NCI-H146 treated with DMSO at 0.1 percent for 48 hours (cell line): Measurements from ENCODE around the gene FAM168A.
"Not testable (repeated sequence)": the region's sequence is repeated elsewhere in the genome, so short reads cannot be mapped to it uniquely, and the experiment has no call there.

ENCODE experiments used
- DNase-seq: peaks from one replicate; lab custom pipeline; 2025; ENCODE audit not compliant: unreplicated experiment; lab: John Stamatoyannopoulos, UW

Gene FAM168A

GRCh38 chr11:73596547-73596946 lies 1.4 kb downstream of the FAM168A start:
- DNase-seq: no peak

DNA sequence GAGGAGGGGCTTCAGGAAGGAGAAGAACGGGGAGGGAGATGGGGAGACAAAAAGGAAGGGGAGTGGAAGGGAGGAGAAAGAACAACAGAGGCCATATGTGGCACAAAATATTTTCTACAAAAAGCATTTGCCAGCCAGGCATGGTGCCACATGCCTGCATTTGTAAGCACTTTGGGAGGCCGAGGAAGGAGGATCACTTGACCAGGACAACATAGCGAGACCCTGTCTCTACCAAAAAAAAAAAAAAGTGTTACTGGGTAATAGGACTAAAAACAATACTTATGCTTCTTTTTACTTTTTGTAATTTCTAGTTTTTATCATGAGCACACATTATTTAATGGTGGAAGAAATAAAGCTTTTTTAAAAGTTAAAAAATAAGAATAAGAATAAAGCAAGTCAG lies 5.3 kb downstream of the FAM168A start:
- no peak for DNase-seq

- no peak for DNase-seq
Observed at GRCh38 chr11:73591743-73592142, 6.2 kb downstream of the FAM168A start.

DNA sequence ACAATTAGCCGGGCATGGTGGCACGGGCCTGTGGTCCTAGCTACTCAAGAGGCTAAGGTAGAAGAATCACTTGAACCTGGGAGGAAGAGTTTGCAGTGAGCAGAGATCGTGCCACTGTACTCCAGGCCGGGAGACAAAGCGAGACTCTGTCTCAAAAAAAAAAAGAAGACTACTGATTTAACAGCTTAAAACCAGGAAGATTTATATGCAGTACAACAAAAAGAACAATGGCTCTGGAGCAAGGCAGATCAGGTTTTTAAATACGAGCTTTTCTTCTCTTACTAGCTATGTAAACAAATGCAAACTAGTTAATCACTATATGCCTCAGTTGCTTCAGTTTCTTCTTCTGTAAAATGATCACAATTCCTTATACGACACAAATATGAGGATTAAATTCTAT lies 6.9 kb downstream of the FAM168A start:
- no peak for DNase-seq

DNA sequence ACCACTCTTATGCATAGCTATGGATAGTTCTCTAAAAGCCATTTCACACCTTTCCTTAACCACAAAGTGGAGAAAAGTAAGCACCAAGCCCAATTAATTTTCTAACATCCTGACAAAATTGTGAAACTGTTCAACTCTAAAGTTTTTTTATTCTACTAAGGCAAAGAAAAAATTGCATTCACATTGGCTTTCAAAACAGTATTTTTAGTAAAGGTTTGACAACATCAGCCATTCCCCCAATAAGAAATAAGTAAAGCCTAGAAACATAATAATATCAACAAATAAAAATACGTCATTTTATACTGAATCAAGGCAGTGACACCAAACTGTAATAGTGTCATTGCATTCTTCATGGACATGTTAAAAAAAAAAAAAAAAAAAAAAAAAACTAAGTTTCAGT lies 11.1 kb downstream of the FAM168A start:
- no peak for DNase-seq

DNA sequence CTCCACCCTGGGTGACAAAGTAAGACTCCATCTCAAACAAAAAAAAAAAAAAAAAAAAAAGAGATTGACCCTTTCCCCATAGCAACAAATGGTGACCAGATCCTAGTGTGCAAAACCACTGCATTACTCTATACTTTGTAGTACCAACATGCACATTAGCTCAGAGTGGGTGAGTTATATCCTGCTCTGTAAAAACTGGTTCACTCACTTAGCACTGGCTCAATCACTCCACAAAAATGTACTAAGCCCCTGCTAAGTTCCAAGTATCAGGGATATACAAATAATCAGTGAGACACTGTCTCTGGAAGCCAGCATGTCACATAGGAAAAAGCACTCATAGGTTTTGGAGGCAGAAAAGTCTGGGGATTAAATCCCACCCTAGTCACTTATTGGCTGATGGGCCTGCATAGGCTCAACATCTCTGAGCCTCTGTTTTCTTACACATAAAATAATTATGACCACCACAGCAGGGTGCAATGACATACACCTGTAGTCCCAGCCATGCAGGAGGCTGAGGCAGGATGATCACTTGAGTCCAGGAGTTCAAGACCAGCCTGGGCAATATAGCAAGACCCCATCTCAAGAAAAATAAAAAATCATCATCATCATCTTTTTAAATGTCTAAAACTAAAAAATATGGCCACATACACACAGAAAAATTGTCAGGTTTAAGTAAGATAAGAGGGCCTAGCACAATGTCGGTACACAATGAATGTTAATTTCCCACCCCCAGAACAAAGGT lies 11.9 kb downstream of the FAM168A start:
- DNase-seq: no peak

DNA sequence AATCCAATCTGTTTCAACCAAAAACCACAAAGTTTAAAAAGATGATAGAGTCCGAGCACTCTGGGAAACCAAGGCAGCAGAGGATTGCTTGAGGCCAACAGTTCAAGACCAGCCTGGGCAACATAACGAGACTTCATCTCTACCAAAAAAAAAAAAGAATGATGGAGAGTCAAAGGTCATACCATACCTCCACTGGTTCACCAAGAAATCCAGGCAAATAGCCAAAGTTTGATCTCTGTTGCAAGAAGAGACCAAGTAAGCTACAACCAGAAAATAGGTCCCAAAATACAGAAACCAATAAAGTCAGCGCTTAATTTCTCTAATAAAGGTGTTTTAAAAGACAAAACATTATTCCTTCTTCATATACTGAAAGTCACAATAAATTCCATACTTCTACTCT lies 13.1 kb downstream of the FAM168A start:
- no peak for DNase-seq

- DNase-seq: no peak
Observed at GRCh38 chr11:73582653-73583052, 15.3 kb downstream of the FAM168A start.

GRCh38 chr11:73580749-73581148 lies 17.2 kb downstream of the FAM168A start:
- DNase-seq: not testable (repeated sequence)

GRCh38 chr11:73579641-73580434 lies 18.1 kb downstream of the FAM168A start:
- no peak for DNase-seq

DNA sequence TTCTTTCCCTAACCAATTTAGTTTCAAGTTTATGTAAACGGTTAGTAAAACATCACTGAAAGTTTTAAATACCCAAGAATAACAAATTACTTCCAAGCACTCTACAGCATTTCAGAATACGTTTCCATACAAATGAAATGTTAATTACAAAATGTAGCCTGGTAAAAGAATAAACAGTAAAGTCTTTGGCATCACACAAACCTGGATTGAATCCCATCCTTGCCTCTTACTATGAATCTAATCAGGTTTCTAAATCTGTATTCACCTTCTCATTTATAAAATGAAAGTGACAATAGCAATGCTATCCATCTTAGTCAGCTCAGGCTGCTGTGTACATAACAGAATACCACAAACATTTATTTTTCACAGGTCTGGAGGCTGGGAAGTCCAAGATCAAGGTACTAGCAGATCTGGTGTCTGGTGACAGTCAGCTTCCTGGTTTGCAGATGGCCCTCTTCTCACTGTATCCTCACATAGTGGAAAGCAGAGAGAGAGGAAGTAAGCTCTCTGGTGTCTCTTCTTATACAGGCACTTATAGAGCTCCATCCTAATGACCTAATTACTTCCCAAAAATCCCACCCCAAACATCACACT lies 19.2 kb downstream of the FAM168A start:
- DNase-seq: no peak

DNA sequence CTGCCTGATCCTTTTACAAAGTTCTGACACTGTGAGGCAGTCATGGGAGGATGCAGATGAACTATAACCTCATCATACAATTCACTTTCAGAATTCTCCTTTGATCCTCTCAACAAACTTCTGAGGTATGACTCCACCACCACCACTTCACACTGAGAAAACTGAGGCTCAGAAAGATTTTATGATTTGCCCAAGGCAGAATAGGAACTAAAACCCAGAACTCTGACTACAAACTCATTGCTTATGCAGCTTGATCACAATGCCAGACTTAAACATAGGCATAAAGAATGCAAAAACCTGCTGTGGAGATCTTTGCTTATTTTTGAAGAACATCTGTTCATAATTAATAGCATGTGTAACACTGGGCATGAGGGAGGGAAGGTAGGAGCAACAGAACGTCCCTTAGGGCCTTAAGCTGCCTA lies 20.4 kb downstream of the FAM168A start:
- DNase-seq: no peak

- peak; percentile 99 for DNase-seq
Observed at GRCh38 chr11:73576185-73576614, 21.7 kb downstream of the FAM168A start.

DNA sequence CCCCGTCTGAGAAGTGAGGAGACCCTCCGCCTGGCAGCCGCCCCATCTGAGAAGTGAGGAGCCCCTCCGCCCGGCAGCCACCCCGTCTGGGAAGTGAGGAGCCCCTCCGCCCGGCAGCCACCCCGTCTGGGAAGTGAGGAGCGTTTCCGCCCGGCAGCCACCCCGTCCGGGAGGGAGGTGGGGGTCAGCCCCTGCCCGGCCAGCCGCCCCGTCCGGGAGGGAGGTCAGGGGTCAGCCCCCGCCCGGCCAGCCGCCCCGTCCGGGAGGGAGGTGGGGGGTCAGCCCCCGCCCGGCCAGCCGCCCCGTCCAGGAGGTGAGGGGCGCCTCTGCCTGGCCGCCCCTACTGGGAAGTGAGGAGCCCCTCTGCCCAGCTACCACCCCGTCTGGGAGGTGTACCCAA lies 25.9 kb downstream of the FAM168A start:
- not testable (repeated sequence) for DNase-seq

DNA sequence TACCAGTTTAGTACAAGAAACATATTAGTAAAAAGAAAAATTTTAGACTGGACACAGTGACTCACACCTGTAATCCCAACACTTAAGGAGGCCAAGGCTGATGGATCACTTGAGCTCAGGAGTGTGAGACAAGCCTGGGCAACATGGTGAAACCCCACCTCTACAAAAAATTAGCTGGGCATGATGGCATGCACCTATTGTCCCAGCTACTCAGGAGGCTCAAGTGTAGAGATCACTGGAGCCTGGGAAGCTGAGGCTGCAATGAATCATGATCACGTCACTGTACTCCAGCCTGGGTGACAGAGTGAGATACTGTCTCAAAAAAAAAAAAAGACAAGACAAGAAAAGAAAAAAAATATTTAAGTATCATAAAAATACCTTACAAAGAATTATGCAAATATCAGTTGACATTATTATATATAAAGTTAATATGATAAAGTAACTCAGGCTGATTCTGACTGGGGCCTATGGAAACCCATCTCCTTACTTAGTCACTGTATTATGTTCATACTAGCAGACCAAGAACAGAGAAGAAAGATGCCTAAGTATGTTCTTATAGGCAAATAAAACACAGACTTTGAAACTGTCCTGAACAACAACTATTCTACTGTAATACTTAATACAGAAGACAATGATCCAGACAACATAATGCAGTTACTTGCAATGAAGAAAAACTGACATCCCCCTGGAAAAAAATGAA lies 27.3 kb downstream of the FAM168A start:
- DNase-seq: no peak

GRCh38 chr11:73566977-73567755 lies 30.7 kb downstream of the FAM168A start:
- DNase-seq: no peak

GRCh38 chr11:73566422-73566821 lies 31.5 kb downstream of the FAM168A start:
- DNase-seq: no peak

- DNase-seq: peak; percentile 34
Observed at GRCh38 chr11:73565804-73566203, 32.1 kb downstream of the FAM168A start.

DNA sequence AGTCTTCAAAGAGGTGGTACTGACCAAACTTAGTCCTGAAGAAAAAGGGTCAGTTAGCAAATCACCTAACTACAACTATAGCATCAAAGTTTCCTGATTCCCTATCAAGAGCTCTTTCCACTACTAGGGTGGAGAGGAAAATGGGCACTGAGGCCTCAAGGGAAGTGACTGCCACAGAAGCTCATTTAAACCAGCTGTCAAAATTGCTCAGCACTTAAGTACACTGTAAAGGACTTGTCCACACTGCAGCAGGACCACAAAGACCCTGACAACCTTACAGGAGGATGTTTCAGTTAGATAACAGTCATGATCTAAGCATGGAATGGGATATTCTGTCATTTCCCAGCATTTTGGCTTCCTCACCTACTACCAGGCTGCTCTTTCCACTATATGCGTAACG lies 33.0 kb downstream of the FAM168A start:
- DNase-seq: no peak

DNA sequence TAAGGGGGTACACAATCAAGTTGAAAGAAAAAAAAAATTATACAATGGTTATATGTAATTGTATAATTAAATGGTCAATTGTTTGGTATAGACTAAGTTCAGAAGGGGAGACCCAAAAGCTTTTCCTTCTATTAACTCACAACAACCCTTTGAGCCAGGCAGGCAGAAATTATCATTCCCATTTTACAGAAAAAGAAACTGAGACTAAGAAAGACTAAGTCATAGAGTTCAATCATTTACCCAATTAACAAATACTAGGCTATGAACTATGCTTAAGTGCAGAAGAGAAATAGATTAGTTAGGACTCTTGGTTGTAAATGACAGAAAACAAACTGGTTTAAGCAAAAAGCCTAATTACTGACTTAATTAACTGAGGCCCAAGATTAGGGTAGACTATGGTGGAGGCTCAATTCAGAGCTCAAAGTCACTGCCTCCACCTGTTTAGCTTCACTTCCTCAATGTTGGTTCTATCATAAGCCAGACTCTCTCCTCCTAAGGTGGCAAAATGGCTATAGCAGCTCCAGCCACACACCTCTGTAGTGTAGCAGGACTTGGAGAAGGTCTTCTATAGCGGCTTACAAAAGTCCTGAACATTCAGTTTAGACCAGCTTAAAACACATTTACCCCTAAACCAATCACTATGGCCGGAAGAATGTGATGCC lies 34.2 kb downstream of the FAM168A start:
- no peak for DNase-seq
